CD4-positive, alpha-beta T cell treated with Interleukin-21 for 1 hour (primary cell): ENCODE measurements around the gene ACO2.

ENCODE experiments used
- DNase-seq: peaks from one replicate; pipeline ENCODE4 v3.0.0-alpha.2; 2020

Gene ACO2

GRCh38 chr22:41524809-41525449, 56.0 kb downstream of the ACO2 start:
- peak; percentile 70 for DNase-seq

- no peak for DNase-seq
Observed at GRCh38 chr22:41525450-41526225, 56.7 kb downstream of the ACO2 start.

GRCh38 chr22:41526226-41526829, 57.4 kb downstream of the ACO2 start:
- DNase-seq = no peak

GRCh38 chr22:41526830-41527799, 58.2 kb downstream of the ACO2 start:
- peak; percentile 74 for DNase-seq

- DNase-seq = no peak
Observed at GRCh38 chr22:41528132-41528766, 59.3 kb downstream of the ACO2 start.

- no peak for DNase-seq
Observed at GRCh38 chr22:41528938-41529561, 60.1 kb downstream of the ACO2 start.

- DNase-seq = no peak
Observed at GRCh38 chr22:41530890-41531714, 62.2 kb downstream of the ACO2 start.

- no peak for DNase-seq
Observed at GRCh38 chr22:41531715-41532477, 63.0 kb downstream of the ACO2 start.

GRCh38 chr22:41532908-41533825, 64.2 kb downstream of the ACO2 start:
- DNase-seq = peak; percentile 71

GRCh38 chr22:41534219-41534618, 65.3 kb downstream of the ACO2 start:
- no peak for DNase-seq

- DNase-seq = no peak
Observed at GRCh38 chr22:41535244-41535643, 66.3 kb downstream of the ACO2 start.

GRCh38 chr22:41537203-41537602, 68.3 kb downstream of the ACO2 start:
- no peak for DNase-seq

- no peak for DNase-seq
Observed at GRCh38 chr22:41538583-41538982, 69.7 kb downstream of the ACO2 start.

GRCh38 chr22:41539146-41540005, 70.5 kb downstream of the ACO2 start:
- DNase-seq = no peak

GRCh38 chr22:41540006-41540315, 71.0 kb downstream of the ACO2 start:
- DNase-seq = no peak

- DNase-seq = no peak
Observed at GRCh38 chr22:41540365-41540764, 71.4 kb downstream of the ACO2 start.

- DNase-seq = no peak
Observed at GRCh38 chr22:41541484-41541883, 72.6 kb downstream of the ACO2 start.

- no peak for DNase-seq
Observed at GRCh38 chr22:41542224-41542623, 73.3 kb downstream of the ACO2 start.
